GM15510 (cell line): Measurements from ENCODE around the gene CWC25.

ENCODE experiments used
- POLR2A ChIP-seq: IDR thresholded peaks from 3 replicates; pipeline ENCODE4 v1.6.1; 2011; ENCODE audit warnings: borderline replicate concordance; ENCODE audit not compliant: insufficient read length; ENCODE audit errors: extremely low read depth

Gene CWC25

DNA sequence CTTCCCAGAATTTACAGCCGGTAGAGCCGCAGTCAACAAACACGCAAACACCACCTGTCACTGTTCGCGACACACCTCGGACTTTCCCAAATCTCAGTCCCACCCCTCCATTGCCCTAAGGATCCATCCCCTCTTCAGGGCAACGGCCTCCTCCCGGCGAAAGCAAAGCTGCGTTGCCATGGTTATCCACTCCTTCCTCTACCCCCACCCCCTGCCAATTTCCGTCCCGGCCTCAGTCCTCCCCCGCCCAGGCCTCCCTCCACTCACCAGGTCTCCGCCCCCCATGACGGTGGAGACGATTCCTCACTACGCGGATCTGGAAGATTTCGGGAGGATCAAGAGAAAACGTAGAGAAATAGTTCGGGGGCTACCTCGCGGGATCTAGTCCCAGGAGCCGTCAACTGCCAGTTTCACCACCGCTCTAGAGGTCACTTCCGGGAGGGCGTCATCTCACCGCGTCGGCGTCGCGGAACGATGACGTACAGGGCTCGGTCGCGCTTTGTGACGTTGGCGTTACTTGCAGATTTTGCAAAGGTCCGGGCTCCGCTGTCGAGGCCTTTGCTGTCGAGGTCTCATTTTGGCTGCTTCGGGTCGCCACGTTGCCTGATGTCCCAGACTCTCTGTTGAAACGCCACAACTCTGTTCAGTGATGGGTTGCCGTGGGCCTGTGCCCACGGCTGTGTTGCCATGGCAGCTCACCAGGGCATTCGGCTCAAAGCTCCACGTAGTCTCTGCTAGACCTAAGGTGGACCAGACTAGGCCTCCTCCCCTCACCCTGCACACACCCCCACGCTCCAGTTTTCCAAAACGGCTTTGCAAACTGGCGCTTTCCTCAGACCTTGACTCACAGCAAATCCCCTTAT is at the start of gene CWC25:
TSS of gene CWC25 (minus strand) at position 423 of the 863 bp plus-strand sequence. CDS start at position 285, 138 bp downstream.
- TF ChIP-seq POLR2A = peak; percentile 86

DNA sequence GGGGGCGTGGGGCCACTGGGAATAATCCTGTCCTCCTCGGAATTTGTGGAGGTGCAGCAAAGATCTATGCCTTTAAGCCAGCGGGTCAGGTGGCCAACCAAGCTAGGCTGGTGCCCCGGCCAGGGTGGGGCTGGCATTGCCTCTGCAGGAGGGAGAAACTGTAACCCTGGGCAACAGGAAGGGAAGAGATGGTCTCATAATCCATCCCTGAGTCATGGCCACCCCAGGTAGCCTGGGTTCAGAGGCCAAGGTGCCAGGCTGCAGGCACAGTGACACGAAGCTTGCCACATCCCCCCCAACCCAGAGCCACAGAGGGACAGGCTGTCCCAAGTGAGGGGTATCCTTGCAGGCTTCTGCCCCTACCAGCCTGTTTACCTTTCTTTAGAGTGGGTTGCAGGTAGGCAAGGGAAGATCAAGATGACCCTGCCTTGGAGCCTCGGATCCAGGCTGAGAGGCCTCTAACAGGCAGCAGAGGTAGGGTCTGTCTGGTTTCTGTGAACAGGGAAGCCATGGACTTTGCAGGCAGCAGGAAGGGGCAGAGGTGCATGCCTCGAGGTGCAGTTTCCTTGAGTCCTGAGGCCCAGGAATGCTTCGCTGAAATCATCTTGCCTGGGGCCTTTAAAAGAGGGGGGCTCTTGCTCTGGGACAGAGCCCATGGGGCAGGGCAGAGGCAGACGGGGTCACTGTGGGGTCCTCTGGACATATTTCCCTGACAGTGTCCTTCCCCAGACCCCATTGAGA is 48.7 kb upstream of the CWC25 start:
- TF ChIP-seq POLR2A = no peak

DNA sequence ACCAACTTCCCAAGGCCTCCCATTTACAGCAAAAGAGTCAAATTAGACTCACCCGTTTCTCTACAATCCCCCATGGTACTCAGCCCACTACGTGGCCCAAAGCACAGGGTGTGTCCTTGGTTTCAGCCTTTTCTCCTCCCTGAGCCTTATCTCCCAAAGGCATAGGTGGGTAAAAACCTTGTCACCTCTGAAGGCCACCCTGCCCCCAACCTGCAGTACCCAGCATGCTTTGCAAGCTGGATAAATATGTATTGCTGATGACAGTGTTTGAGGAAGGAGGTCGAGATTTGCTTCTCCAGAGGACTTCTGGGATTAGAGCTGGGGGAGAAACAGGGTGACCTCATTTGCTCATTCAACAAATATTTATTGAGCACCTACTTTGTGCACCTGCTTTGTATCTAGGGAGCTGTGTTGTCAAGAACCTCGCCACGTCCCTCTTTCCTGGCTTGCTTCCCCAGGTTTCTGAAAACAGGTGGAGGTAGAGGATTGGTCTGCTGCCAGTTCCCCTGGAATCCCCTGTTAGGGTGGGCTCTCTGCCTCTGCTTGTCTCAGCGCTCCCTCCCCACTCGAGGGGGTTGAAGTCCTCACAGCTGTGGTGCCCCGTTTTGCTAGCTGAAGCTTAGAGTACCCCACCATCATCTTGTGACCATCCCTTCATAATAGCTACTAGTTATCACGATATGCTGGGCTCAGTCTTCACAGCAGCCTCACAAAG is 47.7 kb upstream of the CWC25 start:
- TF ChIP-seq POLR2A = no peak

DNA sequence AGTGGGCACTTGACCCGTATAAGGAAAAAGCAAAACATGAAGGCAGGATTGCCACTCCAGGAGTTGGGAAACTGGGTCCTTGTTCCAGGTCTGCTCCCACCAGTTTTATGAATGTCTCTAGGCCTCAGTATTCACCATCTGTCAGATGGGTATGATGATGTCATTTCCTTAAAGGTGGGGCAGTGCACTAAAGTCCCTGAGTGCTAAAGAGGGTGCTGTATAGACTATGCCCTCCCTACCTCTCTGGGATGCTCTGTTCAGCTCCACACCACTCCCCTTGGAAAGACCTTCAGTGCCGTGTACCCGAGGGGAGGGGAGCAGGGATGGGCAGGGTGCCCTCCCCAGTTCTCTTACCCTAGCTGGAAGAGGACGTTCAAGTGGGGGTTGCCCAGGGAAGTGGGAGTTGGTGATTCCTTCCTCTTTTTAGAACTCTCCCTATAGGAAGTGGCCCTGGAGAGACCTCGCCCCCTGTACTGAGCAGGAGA is 46.9 kb upstream of the CWC25 start:
- TF ChIP-seq POLR2A = no peak

DNA sequence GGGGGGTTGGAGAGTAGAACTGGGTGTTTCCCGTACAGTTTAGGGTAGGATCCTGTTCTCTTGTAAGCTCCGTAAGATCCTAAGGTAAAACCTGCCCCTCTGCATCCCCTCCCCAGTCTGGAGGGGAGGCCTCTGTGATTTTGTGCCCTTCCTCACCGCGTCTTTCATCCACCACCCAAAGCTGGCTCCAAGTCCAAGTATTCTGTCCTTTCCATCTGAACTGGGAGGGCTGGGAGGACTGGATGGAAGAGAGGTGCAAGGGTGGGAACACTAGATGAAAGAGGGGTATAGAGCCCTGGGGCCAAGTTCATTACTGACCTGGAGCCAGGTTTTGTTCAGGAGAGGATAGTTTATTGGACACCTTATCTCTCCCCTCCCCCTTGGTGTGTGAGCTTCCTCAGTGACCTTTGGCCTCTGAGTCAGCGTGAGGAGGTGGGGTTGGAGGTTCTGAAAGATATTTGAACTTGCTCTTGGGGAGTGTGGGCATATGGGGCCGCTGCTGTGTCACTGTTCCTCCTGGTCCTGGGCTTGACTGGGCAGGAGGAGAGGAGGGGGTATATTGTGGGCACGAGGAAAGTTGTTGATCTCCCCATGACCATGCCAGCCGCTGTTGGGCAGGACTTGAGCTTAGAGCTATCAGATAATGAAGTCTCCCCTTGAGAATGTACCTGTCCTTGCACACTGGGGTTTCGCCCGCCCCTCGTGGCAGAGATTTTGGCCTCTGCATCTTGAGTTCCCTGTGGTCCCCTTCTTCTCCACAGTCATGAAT is 46.3 kb upstream of the CWC25 start:
- peak; percentile 16 for TF ChIP-seq POLR2A

DNA sequence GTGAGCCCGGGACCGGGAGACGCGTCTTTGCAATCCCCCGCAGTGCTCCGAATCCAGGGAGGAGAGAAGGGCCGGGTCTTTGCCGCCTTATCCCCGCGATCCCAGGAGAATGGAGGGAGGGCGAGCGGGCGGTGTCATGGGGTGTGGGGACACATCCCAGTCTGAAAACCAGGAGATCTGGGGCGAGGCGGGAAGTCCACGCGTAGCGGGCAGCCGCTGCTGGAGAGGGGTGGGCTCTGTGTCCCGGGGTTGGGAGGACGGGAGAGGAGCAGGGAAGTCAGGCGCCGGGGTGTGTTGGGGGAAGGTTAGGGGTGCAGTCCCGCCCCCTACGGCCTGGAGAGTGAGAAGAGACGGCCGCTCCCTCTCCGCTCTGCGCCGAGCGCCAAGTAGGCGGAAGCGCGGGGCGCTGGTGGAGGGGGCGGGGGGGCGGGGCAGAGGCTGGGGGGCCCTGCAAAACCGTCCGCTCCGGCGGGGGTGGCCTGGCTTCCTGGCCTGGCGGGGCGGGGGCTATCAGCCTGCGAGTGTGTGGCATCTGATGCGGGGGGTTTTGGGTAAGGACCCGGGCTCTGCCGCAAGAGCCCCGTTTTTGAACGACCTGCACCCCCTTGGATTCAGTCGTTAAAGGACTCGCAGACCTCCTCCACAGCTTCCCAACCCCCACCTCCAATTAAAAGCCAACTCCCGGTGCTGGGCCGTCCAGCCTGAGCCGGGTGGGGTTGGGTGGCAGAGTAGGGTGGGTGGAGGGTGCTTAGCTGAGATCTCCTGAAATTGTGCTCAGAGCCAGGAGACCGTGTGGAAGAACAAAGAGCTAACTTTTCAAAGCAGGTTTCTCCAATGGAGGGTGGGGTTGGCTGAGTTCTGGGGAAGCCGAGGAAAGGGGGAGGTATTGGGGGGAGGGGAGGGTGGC is 45.4 kb upstream of the CWC25 start:
- TF ChIP-seq POLR2A = peak; percentile 30

DNA sequence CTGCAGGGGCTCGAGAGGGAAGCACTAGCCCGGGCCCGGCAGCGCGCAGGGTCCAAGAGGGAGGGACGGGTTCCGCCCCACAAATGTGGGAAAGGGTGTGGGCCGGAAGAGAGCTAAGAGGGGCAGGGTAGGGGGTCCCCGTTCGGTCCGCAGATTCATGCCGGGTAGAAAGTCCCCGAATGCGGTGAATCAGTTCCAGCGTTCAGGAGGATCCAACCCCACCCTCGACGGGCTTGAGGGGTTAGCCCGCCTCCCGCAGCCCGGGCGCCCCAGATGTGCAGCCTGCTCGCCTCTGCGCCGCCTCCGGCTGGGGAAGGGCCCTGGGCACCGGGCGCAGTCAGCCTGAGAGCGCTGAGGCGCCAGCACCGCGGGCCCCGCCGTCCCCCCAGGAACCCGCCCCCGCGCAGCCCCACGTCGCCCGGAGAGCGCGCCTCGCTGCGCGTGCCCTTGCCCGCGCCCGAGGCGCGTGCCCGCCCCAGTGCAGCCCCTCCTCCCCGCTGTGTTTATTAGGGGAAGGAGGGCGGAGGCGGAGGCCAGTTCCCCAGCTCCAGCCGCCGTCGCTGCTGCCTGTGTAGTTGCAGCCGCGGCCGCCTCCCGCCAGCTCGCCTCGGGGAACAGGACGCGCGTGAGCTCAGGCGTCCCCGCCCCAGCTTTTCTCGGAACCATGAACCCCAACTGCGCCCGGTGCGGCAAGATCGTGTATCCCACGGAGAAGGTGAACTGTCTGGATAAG is 44.6 kb upstream of the CWC25 start, which contains the start of gene LASP1:
TSS of gene LASP1 (plus strand) at position 533 of the 733 bp plus-strand sequence. CDS start at position 665, 132 bp downstream.
- TF ChIP-seq POLR2A = peak; percentile 98

DNA sequence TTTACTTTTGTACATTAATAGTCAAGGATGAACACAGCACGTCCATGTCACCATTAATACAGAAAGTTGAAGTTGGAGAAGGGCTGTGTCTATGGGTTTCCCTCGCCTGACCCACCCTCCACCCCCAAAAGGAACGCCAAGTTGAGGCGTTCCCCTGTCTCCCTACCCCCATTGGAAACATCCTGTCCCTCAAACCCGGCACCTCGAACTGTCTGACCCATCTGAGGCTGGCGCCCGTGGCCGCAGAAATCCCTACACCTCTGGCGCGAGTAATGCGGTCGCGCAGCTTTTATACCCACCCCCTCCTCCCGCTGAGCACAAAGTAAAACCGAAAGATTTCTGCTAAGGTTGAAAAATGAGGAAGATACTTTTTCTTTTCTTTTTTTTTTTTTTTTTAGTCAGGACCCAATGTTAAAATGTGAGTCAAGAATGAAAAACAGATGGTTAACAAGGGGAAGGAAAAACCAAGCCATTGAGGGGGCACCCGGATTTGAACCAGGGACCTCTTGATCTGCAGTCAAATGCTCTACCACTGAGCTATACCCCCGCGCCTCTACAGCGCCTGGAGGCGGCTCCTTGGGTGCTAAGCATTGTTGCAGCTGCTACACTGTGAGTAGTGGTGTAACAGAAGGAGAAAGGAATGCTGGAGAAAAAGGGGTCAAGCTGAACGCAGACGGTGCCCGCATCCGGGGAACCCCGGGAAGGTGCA is 43.9 kb upstream of the CWC25 start:
- peak; percentile 58 for TF ChIP-seq POLR2A

DNA sequence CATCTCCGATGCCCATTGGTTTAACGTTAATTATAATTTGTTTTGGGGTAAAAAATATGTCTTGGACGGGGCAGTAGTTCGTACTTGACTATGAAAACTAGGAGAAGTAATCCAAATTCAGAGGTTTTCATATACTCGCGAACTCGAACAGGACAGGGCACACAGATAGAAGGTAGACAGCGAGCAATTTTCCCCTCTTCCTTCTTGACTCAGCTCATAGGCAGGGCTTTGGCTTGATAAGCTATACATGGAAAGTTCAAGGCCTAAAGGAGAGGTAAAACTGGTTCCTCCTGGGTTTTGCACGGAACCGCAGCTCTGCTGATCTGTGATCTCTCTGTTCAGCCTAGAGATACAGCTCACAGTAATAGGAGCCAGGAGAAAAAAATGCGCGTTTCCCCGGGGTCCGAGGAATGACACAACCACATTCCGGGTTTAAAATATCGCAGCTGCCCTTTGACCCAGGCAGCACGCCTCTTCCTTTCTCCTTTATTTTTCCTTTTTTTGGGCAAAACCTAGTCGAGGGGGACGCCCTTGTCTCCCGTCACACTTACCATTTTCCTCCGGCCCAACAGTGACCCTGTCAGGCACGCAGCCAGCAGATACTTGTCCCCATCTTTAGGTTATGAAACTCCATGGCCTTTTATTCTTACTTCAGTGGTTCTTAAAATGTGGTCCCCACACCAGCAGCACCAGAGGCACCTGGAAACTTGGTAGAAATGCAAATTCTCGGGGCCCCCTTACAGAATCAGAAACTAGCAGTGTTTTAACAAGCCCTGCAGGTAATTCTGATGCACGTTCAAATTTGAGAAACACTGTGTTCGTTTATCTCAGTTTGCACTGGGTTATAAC is 43.1 kb upstream of the CWC25 start:
- no peak for TF ChIP-seq POLR2A

DNA sequence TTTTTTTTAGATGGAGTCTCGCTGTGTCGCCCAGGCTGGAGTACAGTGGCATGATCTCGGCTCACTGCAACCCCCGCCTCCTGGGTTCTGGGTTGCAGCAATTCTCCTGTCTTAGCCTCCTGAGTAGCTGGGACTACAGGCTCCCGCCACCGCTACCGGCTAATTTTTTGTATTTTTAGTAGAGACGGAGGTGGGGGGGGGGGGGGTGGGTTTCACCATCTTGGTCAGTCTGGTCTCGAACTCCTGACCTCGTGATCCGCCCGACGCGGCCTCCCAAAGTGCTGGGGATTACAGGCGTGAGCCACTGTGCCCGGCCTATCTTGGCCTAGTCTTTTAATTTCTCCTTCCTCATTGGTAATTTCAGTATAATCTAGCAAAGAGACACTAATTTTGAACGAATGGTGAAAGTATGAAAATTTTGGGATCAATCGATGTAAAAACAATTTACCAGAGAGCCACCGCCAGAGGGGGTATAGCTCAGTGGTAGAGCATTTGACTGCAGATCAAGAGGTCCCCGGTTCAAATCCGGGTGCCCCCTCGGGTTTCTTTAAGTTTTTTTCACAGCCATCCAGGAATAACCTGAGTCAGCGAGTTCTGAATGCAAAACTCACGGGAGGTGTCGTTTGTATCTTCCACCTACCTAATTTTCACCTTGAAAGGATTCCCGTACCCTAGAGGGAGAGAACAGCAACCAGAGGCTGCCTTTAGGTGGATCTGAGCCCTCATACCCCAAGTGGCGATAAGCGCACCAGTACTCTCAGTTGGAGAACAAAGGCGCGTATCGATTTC is 42.3 kb upstream of the CWC25 start:
- TF ChIP-seq POLR2A = no peak
